HG03280 (cell line): ENCODE data around the gene TVP23C.

Source experiments
- ATAC-seq: cut with Tn5 transposase; IDR thresholded peaks from one replicate; pipeline ENCODE4 v1.9.1; 2021; ENCODE audit warnings: mild to moderate bottlenecking, moderate library complexity; ENCODE audit not compliant: unreplicated experiment

The TVP23C gene

GRCh38 chr17:15466131-15466530, 97.2 kb downstream of the TVP23C start:
- ATAC-seq: no peak

- no peak for ATAC-seq
Observed at GRCh38 chr17:15465045-15465701, 98.1 kb downstream of the TVP23C start.

GRCh38 chr17:15464231-15464985, 98.9 kb downstream of the TVP23C start:
- no peak for ATAC-seq

GRCh38 chr17:15462976-15463772, 100.1 kb downstream of the TVP23C start:
- no peak for ATAC-seq

- no peak for ATAC-seq
Observed at GRCh38 chr17:15457723-15458094, 105.6 kb downstream of the TVP23C start.

- ATAC-seq: no peak
Observed at GRCh38 chr17:15456972-15457722, 106.1 kb downstream of the TVP23C start.

GRCh38 chr17:15456496-15456895, 106.8 kb downstream of the TVP23C start:
- no peak for ATAC-seq

- ATAC-seq: no peak
Observed at GRCh38 chr17:15454346-15454745, 108.9 kb downstream of the TVP23C start.

- no peak for ATAC-seq
Observed at GRCh38 chr17:15453782-15454181, 109.5 kb downstream of the TVP23C start.

- ATAC-seq: no peak
Observed at GRCh38 chr17:15453246-15453645, 110.0 kb downstream of the TVP23C start.

GRCh38 chr17:15452746-15453145, 110.5 kb downstream of the TVP23C start:
- no peak for ATAC-seq
